GM12878 (cell line): Measurements from ENCODE around the gene GTF3C1. TPM values are rescaled to one million over a fixed set of nuclear protein-coding genes. Genes with fewer than 3 reads are reported as not detected.

ENCODE experiments used
- BCL11A ChIP-seq: IDR thresholded peaks from 2 replicates; pipeline ENCODE4 v1.6.1; 2011; ENCODE audit warnings: low read depth, low read length
- BMI1 ChIP-seq: fragments of 450-650 bp; IDR thresholded peaks from 2 replicates; pipeline ENCODE4 v1.6.1; 2016; ENCODE audit warnings: mild to moderate bottlenecking, moderate library complexity, borderline replicate concordance
- CHD2 ChIP-seq: IDR thresholded peaks from 2 replicates; pipeline ENCODE4 v1.6.1; 2011; ENCODE audit warnings: low read depth, low read length, improper control_type of control experiment, borderline replicate concordance
- FOXM1 ChIP-seq: IDR thresholded peaks from 2 replicates; pipeline ENCODE4 v1.6.1; 2012; ENCODE audit warnings: low read depth, mild to moderate bottlenecking, inconsistent platforms, low read length, moderate library complexity
- IKZF2 ChIP-seq, 2 experiments: fragments of 450-650 bp; IDR thresholded peaks; 2 replicates each; pipeline ENCODE4 v1.6.1; 2017; ENCODE audit warnings: mild to moderate bottlenecking in 2 of 2, moderate library complexity in 2 of 2
- JUNB ChIP-seq: IDR thresholded peaks from 2 replicates; pipeline ENCODE4 v1.6.1; 2016; ENCODE audit warnings: antibody characterized with exemption, mild to moderate bottlenecking
- PAX5 ChIP-seq: IDR thresholded peaks from 2 replicates; pipeline ENCODE4 v1.6.1; 2011; ENCODE audit warnings: low read depth, low read length, borderline replicate concordance
- SIX5 ChIP-seq: IDR thresholded peaks from 2 replicates; pipeline ENCODE4 v1.6.1; 2011; ENCODE audit warnings: mild to moderate bottlenecking, low read depth, low read length, moderate library complexity; ENCODE audit not compliant: severe bottlenecking
- SRF ChIP-seq, 2 experiments: IDR thresholded peaks; 2 replicates each; pipeline ENCODE4 v1.6.1; 2011; ENCODE audit warnings: low read depth in 2 of 2, low read length in 2 of 2, mild to moderate bottlenecking in 1 of 2, moderate library complexity in 1 of 2
- STAT3 ChIP-seq: IDR thresholded peaks from 2 replicates; pipeline ENCODE4 v1.6.1; 2011; ENCODE audit warnings: low read depth, low read length, improper control_type of control experiment
- SUZ12 ChIP-seq: fragments of 200-600 bp; sonication (generic); IDR thresholded peaks from one replicate; pipeline ENCODE4 v1.6.1; 2018; ENCODE audit warnings: antibody characterized with exemption, mild to moderate bottlenecking; ENCODE audit not compliant: unreplicated experiment
- TCF12 ChIP-seq: IDR thresholded peaks from 2 replicates; pipeline ENCODE4 v1.6.1; 2011; ENCODE audit warnings: low read depth, mild to moderate bottlenecking, low read length
- TCF3 ChIP-seq: IDR thresholded peaks from 2 replicates; pipeline ENCODE4 v1.6.1; 2012; ENCODE audit warnings: low read depth, mild to moderate bottlenecking, low read length, borderline replicate concordance; ENCODE audit not compliant: insufficient read depth
- YY1 ChIP-seq: IDR thresholded peaks from 2 replicates; pipeline ENCODE4 v1.6.1; 2011; ENCODE audit warnings: low read depth, mild to moderate bottlenecking, low read length
- polyA plus RNA-seq, 11 experiments: library from polyadenylated mRNA; depleted of rRNA in 4 of 11; unstranded in 6 of 11; stranded (reverse) in 5 of 11; fragments of >200 nt; fragmentation: Nextera tagmentation in 4 of 11; fragmentation: Illumina TruSeq in 1 of 11; extraction: Ambion mirVana in 4 of 11; extraction: Trizol in 1 of 11; gene quantifications; 1 replicate in 1 of 11; 2 replicates in 10 of 11; pipeline versions ENCODE4 v1.2.1 to v1.2.3, GENCODE V29; 2011 to 2016; ENCODE audit warnings: inconsistent platforms in 2 of 11, missing spikeins in 2 of 11, low read depth in 1 of 11
- total RNA-seq, 4 experiments: library from RNA; depleted of rRNA in 3 of 4; stranded (reverse); fragments of >200 nt in 3 of 4; fragmentation: Illumina TruSeq in 1 of 4; extraction: Trizol in 1 of 4; gene quantifications; 2 replicates each; pipeline versions ENCODE4 v1.2.1 to v1.2.3, GENCODE V29; 2013 to 2021
- TF ChIP-seq, protein P1 (sequence below): IDR thresholded peaks from 2 replicates; pipeline ENCODE4 v1.6.1; 2012; ENCODE audit warnings: improper control_type of control experiment, low read depth, low read length; ENCODE audit not compliant: insufficient replicate concordance
- TF ChIP-seq, protein P2 (sequence below): IDR thresholded peaks from 2 replicates; pipeline ENCODE4 v1.6.1; 2012; ENCODE audit warnings: mild to moderate bottlenecking, low read depth, low read length
- TF ChIP-seq, protein P3 (sequence below): fragments of 450-650 bp; IDR thresholded peaks from 2 replicates; pipeline ENCODE4 v1.6.1; 2017; ENCODE audit warnings: mild to moderate bottlenecking, moderate library complexity

The GTF3C1 gene
- total and polyA plus RNA-seq, 10 of the 15 experiments (the other 5 are each of a cell fraction or from before 2014, with no cell fraction given), result 0.98 to 60.9 (median 34.3) TPM

DNA sequence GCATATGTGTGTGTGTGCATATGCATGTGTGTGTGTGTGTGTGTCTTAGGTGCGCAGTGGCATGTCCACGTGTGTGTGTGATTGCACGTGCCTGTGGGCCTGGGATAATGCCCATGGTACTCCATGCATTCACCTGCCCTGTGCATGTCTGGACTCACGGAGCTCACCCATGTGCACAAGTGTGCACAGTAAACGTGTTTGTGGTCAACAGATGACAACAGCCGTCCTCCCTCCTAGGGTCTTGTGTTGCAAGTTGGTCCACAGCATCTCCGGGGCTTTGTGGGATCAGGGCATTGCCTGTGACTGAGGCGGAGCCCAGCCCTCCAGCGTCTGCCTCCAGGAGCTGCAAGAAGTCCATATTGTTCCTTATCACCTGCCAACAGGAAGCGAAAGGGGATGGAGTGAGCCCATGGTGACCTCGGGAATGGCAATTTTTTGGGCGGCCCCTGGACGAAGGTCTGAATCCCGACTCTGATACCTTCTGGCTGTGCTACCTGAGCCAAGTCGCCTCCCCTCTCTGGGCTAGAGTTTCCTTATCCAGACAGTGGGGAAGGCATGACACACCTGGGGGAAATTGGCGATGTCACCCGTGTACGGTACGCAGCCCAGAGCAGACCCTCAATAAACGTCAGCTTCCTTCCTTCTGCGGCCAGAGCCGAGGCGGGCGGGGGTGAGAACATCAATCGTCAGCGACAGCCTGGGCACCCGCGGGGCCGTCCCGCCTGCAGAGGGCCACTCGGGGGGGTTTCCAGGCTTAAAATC lies 100.1 kb downstream of the GTF3C1 start (continued):
- TF ChIP-seq TCF3 (peak; percentile 70; the same call in 1 of the 2 replicates), BCL11A (peak; percentile 57; the same call in 1 of the 2 replicates), SUZ12 (no peak), CHD2 (peak; percentile 63), PAX5 (peak; percentile 71; the same call in 1 of the 2 replicates), SRF (IDR thresholded peaks at IDR 0.05; ENCODE audit: low read depth in 2 of 2, low read length in 2 of 2) (no peak), FOXM1 (peak; percentile 53; the same call in 1 of the 2 replicates), SIX5 (no peak), YY1 (peak; percentile 44; the same call in 1 of the 2 replicates), IKZF2 (IDR thresholded peaks at IDR 0.05) (peak; percentile 80 to 82), JUNB (no peak; the same call in 1 of the 2 replicates), STAT3 (no peak), BMI1 (peak; percentile 45; the same call in 1 of the 2 replicates), TCF12 (peak; percentile 86)
- TF ChIP-seq, protein P1, sequence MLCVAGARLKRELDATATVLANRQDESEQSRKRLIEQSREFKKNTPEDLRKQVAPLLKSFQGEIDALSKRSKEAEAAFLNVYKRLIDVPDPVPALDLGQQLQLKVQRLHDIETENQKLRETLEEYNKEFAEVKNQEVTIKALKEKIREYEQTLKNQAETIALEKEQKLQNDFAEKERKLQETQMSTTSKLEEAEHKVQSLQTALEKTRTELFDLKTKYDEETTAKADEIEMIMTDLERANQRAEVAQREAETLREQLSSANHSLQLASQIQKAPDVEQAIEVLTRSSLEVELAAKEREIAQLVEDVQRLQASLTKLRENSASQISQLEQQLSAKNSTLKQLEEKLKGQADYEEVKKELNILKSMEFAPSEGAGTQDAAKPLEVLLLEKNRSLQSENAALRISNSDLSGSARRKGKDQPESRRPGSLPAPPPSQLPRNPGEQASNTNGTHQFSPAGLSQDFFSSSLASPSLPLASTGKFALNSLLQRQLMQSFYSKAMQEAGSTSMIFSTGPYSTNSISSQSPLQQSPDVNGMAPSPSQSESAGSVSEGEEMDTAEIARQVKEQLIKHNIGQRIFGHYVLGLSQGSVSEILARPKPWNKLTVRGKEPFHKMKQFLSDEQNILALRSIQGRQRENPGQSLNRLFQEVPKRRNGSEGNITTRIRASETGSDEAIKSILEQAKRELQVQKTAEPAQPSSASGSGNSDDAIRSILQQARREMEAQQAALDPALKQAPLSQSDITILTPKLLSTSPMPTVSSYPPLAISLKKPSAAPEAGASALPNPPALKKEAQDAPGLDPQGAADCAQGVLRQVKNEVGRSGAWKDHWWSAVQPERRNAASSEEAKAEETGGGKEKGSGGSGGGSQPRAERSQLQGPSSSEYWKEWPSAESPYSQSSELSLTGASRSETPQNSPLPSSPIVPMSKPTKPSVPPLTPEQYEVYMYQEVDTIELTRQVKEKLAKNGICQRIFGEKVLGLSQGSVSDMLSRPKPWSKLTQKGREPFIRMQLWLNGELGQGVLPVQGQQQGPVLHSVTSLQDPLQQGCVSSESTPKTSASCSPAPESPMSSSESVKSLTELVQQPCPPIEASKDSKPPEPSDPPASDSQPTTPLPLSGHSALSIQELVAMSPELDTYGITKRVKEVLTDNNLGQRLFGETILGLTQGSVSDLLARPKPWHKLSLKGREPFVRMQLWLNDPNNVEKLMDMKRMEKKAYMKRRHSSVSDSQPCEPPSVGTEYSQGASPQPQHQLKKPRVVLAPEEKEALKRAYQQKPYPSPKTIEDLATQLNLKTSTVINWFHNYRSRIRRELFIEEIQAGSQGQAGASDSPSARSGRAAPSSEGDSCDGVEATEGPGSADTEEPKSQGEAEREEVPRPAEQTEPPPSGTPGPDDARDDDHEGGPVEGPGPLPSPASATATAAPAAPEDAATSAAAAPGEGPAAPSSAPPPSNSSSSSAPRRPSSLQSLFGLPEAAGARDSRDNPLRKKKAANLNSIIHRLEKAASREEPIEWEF, result no peak
- TF ChIP-seq, protein P2, sequence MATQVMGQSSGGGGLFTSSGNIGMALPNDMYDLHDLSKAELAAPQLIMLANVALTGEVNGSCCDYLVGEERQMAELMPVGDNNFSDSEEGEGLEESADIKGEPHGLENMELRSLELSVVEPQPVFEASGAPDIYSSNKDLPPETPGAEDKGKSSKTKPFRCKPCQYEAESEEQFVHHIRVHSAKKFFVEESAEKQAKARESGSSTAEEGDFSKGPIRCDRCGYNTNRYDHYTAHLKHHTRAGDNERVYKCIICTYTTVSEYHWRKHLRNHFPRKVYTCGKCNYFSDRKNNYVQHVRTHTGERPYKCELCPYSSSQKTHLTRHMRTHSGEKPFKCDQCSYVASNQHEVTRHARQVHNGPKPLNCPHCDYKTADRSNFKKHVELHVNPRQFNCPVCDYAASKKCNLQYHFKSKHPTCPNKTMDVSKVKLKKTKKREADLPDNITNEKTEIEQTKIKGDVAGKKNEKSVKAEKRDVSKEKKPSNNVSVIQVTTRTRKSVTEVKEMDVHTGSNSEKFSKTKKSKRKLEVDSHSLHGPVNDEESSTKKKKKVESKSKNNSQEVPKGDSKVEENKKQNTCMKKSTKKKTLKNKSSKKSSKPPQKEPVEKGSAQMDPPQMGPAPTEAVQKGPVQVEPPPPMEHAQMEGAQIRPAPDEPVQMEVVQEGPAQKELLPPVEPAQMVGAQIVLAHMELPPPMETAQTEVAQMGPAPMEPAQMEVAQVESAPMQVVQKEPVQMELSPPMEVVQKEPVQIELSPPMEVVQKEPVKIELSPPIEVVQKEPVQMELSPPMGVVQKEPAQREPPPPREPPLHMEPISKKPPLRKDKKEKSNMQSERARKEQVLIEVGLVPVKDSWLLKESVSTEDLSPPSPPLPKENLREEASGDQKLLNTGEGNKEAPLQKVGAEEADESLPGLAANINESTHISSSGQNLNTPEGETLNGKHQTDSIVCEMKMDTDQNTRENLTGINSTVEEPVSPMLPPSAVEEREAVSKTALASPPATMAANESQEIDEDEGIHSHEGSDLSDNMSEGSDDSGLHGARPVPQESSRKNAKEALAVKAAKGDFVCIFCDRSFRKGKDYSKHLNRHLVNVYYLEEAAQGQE, result no peak
- TF ChIP-seq, protein P3, sequence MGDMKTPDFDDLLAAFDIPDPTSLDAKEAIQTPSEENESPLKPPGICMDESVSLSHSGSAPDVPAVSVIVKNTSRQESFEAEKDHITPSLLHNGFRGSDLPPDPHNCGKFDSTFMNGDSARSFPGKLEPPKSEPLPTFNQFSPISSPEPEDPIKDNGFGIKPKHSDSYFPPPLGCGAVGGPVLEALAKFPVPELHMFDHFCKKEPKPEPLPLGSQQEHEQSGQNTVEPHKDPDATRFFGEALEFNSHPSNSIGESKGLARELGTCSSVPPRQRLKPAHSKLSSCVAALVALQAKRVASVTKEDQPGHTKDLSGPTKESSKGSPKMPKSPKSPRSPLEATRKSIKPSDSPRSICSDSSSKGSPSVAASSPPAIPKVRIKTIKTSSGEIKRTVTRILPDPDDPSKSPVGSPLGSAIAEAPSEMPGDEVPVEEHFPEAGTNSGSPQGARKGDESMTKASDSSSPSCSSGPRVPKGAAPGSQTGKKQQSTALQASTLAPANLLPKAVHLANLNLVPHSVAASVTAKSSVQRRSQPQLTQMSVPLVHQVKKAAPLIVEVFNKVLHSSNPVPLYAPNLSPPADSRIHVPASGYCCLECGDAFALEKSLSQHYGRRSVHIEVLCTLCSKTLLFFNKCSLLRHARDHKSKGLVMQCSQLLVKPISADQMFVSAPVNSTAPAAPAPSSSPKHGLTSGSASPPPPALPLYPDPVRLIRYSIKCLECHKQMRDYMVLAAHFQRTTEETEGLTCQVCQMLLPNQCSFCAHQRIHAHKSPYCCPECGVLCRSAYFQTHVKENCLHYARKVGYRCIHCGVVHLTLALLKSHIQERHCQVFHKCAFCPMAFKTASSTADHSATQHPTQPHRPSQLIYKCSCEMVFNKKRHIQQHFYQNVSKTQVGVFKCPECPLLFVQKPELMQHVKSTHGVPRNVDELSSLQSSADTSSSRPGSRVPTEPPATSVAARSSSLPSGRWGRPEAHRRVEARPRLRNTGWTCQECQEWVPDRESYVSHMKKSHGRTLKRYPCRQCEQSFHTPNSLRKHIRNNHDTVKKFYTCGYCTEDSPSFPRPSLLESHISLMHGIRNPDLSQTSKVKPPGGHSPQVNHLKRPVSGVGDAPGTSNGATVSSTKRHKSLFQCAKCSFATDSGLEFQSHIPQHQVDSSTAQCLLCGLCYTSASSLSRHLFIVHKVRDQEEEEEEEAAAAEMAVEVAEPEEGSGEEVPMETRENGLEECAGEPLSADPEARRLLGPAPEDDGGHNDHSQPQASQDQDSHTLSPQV, result no peak
